GM12875 (cell line): ENCODE data around the gene KCNJ1.

ENCODE experiments used
- H3K4me3 ChIP-seq: one replicate; pipeline ENCODE4 v1.5.1; 2011; ENCODE audit warnings: low read depth, low read length, control low read depth
- CTCF ChIP-seq: IDR thresholded peaks from 2 replicates; pipeline ENCODE4 v1.5.1; 2011; ENCODE audit warnings: low read depth, mild to moderate bottlenecking, control low read depth, inconsistent platforms, low read length, moderate library complexity, borderline replicate concordance; ENCODE audit not compliant: insufficient read depth

KCNJ1 gene

DNA sequence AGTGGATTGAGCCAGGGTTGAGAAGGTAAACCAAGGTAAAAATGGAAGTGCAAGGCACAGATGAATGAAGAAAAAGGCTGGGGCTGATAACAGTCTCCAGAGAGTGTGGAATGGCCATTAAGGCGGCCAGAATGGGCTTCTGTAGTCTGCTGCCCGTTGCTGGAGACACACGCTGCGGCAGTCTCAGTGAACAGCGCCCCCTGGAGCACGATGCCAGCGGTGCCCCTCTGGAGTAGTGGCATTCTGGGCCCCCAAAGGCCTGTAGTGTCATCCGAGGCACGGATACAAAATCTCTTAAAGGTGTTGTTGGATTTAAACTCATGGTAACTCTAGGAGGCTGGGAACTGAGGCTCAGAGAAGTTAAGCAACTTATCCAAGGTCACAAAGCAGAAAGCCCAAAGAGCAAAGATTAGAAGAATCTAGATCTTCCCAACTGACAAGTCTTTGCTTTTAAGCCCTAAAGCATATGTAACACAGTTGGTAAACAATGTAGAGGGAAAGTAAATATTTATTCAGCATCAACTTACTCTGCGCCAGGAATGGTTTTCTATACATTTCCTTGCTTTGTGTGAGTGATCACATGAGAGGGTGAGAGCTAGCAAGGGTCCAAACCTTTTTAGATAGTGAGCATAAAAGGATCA lies 18.2 kb downstream of the KCNJ1 start:
- no peak overlapping the region for H3K4me3 ChIP-seq
- TF ChIP-seq CTCF, result peak; percentile 90

DNA sequence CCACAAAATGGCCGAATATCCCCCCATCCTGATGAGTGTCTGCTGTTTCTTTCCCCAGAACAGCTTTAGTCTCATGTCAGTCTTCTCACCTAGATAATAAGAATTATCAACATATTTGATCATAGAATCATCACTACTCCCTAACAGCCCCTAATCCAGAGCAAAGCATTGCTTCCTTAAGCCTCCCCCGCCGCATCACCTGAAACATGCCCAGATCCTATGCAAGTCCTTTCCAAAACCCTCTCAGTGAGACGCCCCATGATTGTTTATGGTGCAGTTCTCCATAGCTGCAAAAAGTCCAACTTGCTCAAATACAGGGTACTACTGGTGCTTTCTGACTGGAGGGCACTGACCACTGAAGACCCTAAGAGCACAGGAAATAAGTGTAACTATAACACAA lies 20.1 kb downstream of the KCNJ1 start:
- H3K4me3 ChIP-seq, result no peak overlapping the region
- no peak for TF ChIP-seq CTCF

- TF ChIP-seq CTCF, result no peak
- H3K4me3 ChIP-seq, result no peak overlapping the region
Measured at GRCh38 chr11:128845334-128845780, 21.7 kb downstream of the KCNJ1 start.

DNA sequence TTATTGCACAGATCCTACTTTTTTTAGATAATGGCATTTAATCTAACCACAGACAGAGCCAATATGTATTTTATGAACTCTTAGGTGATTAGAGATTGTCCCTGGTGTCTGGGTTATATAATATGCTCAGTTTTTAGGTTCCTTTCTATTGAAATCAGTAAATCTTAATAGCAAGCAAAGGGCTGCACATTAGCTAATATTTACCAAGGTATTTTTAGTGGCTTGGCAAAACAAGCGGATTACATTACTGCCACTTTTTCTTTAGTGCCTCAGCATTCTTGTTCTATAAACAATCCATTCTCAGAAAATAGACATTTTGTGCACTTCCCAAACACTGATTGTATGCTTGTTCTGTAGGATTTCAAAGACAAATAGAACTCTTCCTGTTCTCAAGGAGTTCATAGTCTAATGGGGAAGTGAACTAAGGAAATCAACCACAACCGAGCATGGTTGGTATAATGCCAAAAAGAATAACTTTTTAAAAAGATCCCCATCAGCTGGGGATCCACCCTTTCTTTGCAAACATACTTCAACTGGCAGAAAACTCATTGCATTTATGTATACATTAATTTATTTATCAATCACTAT lies 23.8 kb downstream of the KCNJ1 start:
- TF ChIP-seq CTCF, result no peak
- H3K4me3 ChIP-seq, result no peak overlapping the region

GRCh38 chr11:128841461-128842072 lies 25.5 kb downstream of the KCNJ1 start:
- no peak overlapping the region for H3K4me3 ChIP-seq
- TF ChIP-seq CTCF, result no peak

- no peak overlapping the region for H3K4me3 ChIP-seq
- no peak for TF ChIP-seq CTCF
Measured at GRCh38 chr11:128840783-128841182, 26.3 kb downstream of the KCNJ1 start.

GRCh38 chr11:128840137-128840536 lies 27.0 kb downstream of the KCNJ1 start:
- no peak overlapping the region for H3K4me3 ChIP-seq
- TF ChIP-seq CTCF, result no peak
